ENCODE measurements around the gene SLC6A17. TPM values are rescaled to one million over a fixed set of nuclear protein-coding genes. Genes with fewer than 3 reads are reported as not detected.
A peak's percentile ranks its signal among the peaks of the same experiment; 100 is the strongest.

The SLC6A17 gene
- total RNA-seq, 2 donors from 2014 or later, result 0.14 TPM

GRCh38 chr1:110211496-110212168, 61.3 kb downstream of the SLC6A17 start:
- Histone ChIP-seq H3K36me3 (no peaks in the 10 kb centered on the region), H3K27me3 (replicated peaks; ENCODE audit: insufficient read depth) (no peaks in the 10 kb centered on the region), H3K4me1 (ENCODE audit: control insufficient read depth in 1 of 2, low read depth in 2 of 2) (peaks cover 0 to 62% of the 10 kb centered on the region in 2 donors), H3K27ac (no peak overlapping the region), H3K4me3 (peak overlapping the region; percentile 89), H3K9me3 (no peaks in the 10 kb centered on the region)
- DNase-seq (ENCODE audit: low spot score) (no peak), ATAC-seq (ENCODE audit: insufficient number of reproducible peaks, low FRiP score, low read depth) (no peak)
- TF ChIP-seq CTCF (IDR thresholded peaks at IDR 0.05), result no peak

- Histone ChIP-seq H3K36me3 (no peaks in the 10 kb centered on the region), H3K27ac (no peak overlapping the region), H3K27me3 (replicated peaks; ENCODE audit: insufficient read depth) (no peaks in the 10 kb centered on the region), H3K4me1 (ENCODE audit: control insufficient read depth in 1 of 2, low read depth in 2 of 2) (peaks cover 0 to 62% of the 10 kb centered on the region in 2 donors), H3K9me3 (no peaks in the 10 kb centered on the region), H3K4me3 (peak overlapping the region; percentile 89)
- DNase-seq (ENCODE audit: low spot score) (no peak), ATAC-seq (ENCODE audit: insufficient number of reproducible peaks, low FRiP score, low read depth) (no peak)
- TF ChIP-seq CTCF (IDR thresholded peaks at IDR 0.05), result no peak
These were observed 62.2 kb downstream of the SLC6A17 start for GRCh38 chr1:110212169-110213142.

- Histone ChIP-seq H3K27ac (no peak overlapping the region), H3K36me3 (no peaks in the 10 kb centered on the region), H3K4me3 (no peak overlapping the region), H3K27me3 (replicated peaks; ENCODE audit: insufficient read depth) (no peaks in the 10 kb centered on the region), H3K4me1 (ENCODE audit: control insufficient read depth in 1 of 2, low read depth in 2 of 2) (peaks cover 0 to 62% of the 10 kb centered on the region in 2 donors), H3K9me3 (no peaks in the 10 kb centered on the region)
- DNase-seq (ENCODE audit: low spot score) (no peak), ATAC-seq (ENCODE audit: insufficient number of reproducible peaks, low FRiP score, low read depth) (no peak)
- no peak for TF ChIP-seq CTCF (IDR thresholded peaks at IDR 0.05)
These were observed 62.8 kb downstream of the SLC6A17 start for GRCh38 chr1:110213143-110213540.

GRCh38 chr1:110214454-110215404, 64.4 kb downstream of the SLC6A17 start:
- Histone ChIP-seq H3K27ac (no peak overlapping the region), H3K27me3 (replicated peaks; ENCODE audit: insufficient read depth) (no peaks in the 10 kb centered on the region), H3K4me3 (no peak overlapping the region), H3K4me1 (ENCODE audit: control insufficient read depth in 1 of 2, low read depth in 2 of 2) (peaks cover 0 to 54% of the 10 kb centered on the region in 2 donors), H3K36me3 (no peaks in the 10 kb centered on the region), H3K9me3 (no peaks in the 10 kb centered on the region)
- no peak for TF ChIP-seq CTCF (IDR thresholded peaks at IDR 0.05)
- no peak for DNase-seq (ENCODE audit: low spot score)
- ATAC-seq (ENCODE audit: insufficient number of reproducible peaks, low FRiP score, low read depth), result no peak

Data from thoracic aorta (tissue), 2 donors.